Smooth muscle cell (in vitro differentiated cells): ENCODE results near the gene PRELP. TPM values are rescaled to one million over a fixed set of nuclear protein-coding genes. Genes with fewer than 3 reads are reported as not detected.
"Not testable (repeated sequence)": the region's sequence is repeated elsewhere in the genome, so short reads cannot be mapped to it uniquely, and the experiment has no call there.

ENCODE experiments used
- DNase-seq: peaks from one replicate; lab custom pipeline; 2025; ENCODE audit not compliant: unreplicated experiment; lab: John Stamatoyannopoulos, UW
- H2AFZ ChIP-seq: fragments of 200-600 bp; sonication (generic); 2 replicates; pipeline ENCODE4 v1.6.0; 2016; ENCODE audit warnings: antibody characterized with exemption, low read depth, mild to moderate bottlenecking
- H3F3A ChIP-seq: fragments of 200-600 bp; sonication (generic); 2 replicates; pipeline ENCODE4 v1.6.0; 2017; ENCODE audit warnings: antibody characterized with exemption, low read depth
- H3K27ac ChIP-seq: fragments of 200-600 bp; sonication (generic); 2 replicates; pipeline ENCODE4 v1.5.1; 2016; ENCODE audit warnings: low read depth, mild to moderate bottlenecking
- H3K27me3 ChIP-seq: fragments of 200-600 bp; sonication (generic); 2 replicates; pipeline ENCODE4 v1.6.1; 2016; ENCODE audit warnings: low read depth, mild to moderate bottlenecking
- H3K36me3 ChIP-seq: fragments of 200-600 bp; sonication (generic); 2 replicates; pipeline ENCODE4 v1.5.1; 2016; ENCODE audit warnings: low read depth
- H3K4me1 ChIP-seq: fragments of 200-600 bp; sonication (generic); 2 replicates; pipeline ENCODE4 v1.5.1; 2016; ENCODE audit warnings: low read depth
- H3K4me2 ChIP-seq: fragments of 200-600 bp; sonication (generic); 2 replicates; pipeline ENCODE4 v1.6.0; 2016; ENCODE audit warnings: mild to moderate bottlenecking
- H3K4me3 ChIP-seq: fragments of 200-600 bp; sonication (generic); 2 replicates; pipeline ENCODE4 v1.5.1; 2016; ENCODE audit warnings: mild to moderate bottlenecking
- H3K79me2 ChIP-seq: fragments of 200-600 bp; sonication (generic); 2 replicates; pipeline ENCODE4 v1.6.0; 2016; ENCODE audit warnings: low read depth, mild to moderate bottlenecking
- H3K9ac ChIP-seq: fragments of 200-600 bp; sonication (generic); 2 replicates; pipeline ENCODE4 v1.6.0; 2016; ENCODE audit warnings: low read depth
- H3K9me3 ChIP-seq: fragments of 200-600 bp; sonication (generic); replicated peaks from 2 replicates; pipeline ENCODE4 v1.5.1; 2016; ENCODE audit warnings: low read depth
- H4K20me1 ChIP-seq: fragments of 200-600 bp; sonication (generic); 2 replicates; pipeline ENCODE4 v1.6.0; 2016; ENCODE audit warnings: low read depth
- CTCF ChIP-seq: fragments of 200-600 bp; sonication (generic); IDR thresholded peaks from 2 replicates; pipeline ENCODE4 v1.5.1; 2017; ENCODE audit warnings: borderline replicate concordance, mild to moderate bottlenecking, antibody characterized with exemption; ENCODE audit not compliant: insufficient read depth, poor library complexity, severe bottlenecking
- WGBS: methylation state at CpG from one replicate; pipeline ENCODE4 v1.1.7; 2016; ENCODE audit warnings: low lambda C conversion rate; 5-methylcytosine and 5-hydroxymethylcytosine counted together
- polyA plus RNA-seq: library from polyadenylated mRNA; unstranded; fragments of >200 nt; fragmentation: Nextera tagmentation; extraction: Ambion mirVana; gene quantifications from 2 replicates; pipeline ENCODE4 v1.2.1, GENCODE V29; 2016
- total RNA-seq: library from RNA; depleted of rRNA; stranded (reverse); fragments of >200 nt; gene quantifications from 2 replicates; pipeline ENCODE4 v1.2.3, GENCODE V29; 2014

PRELP gene
- total and polyA plus RNA-seq, 2 experiments from 2014 or later = 0.04 to 2.1 TPM

DNA sequence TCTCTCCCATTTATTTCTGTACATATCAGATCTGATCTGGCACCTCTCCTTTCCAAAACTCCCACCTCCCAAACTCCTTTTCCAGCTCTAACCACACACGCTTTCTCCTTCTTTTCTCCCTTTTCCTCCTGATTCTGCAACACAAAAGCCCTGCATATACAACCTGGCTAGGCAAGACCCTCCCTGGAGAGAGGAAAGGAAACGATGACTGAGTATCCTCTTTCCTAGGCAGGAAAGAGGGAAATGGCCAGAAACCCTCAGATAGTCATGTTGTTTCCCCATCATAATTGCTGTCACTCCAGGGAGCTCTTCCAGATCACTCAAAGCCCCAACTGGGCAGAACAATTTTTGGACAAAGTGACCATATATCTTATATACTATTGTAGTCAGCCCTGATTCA is 32.3 kb upstream of the PRELP start:
- H3F3A ChIP-seq = peaks cover 2% of the 10 kb centered on the region
- H3K4me3 ChIP-seq = no peak overlapping the region
- H3K9me3 ChIP-seq = no peaks in the 10 kb centered on the region
- no peak for DNase-seq
- no peaks in the 10 kb centered on the region for H3K79me2 ChIP-seq
- H4K20me1 ChIP-seq = no peaks in the 10 kb centered on the region
- H3K36me3 ChIP-seq = no peaks in the 10 kb centered on the region
- no peak overlapping the region for H2AFZ ChIP-seq
- no peak overlapping the region for H3K9ac ChIP-seq
- H3K27me3 ChIP-seq = no peaks in the 10 kb centered on the region
- H3K4me2 ChIP-seq = no peak overlapping the region
- WGBS = 88% methylated on average over 2 of the region's 2 CpGs
- H3K27ac ChIP-seq = no peak overlapping the region
- H3K4me1 ChIP-seq = peaks cover 8% of the 10 kb centered on the region
- no peak for TF ChIP-seq CTCF

- no peaks in the 10 kb centered on the region for H4K20me1 ChIP-seq
- peaks cover 17% of the 10 kb centered on the region for H3K4me1 ChIP-seq
- no peaks in the 10 kb centered on the region for H3K27me3 ChIP-seq
- 100% methylated on average over 1 of the region's 1 CpG for WGBS
- no peaks in the 10 kb centered on the region for H3K9me3 ChIP-seq
- H3K4me3 ChIP-seq = no peak overlapping the region
- no peak overlapping the region for H3K4me2 ChIP-seq
- no peak overlapping the region for H3K9ac ChIP-seq
- no peaks in the 10 kb centered on the region for H3K36me3 ChIP-seq
- H3F3A ChIP-seq = peaks cover 7% of the 10 kb centered on the region
- no peak for TF ChIP-seq CTCF
- H2AFZ ChIP-seq = no peak overlapping the region
- no peaks in the 10 kb centered on the region for H3K79me2 ChIP-seq
- DNase-seq = no peak
- H3K27ac ChIP-seq = no peak overlapping the region
Measured at GRCh38 chr1:203444171-203444576, 31.4 kb upstream of the PRELP start.

DNA sequence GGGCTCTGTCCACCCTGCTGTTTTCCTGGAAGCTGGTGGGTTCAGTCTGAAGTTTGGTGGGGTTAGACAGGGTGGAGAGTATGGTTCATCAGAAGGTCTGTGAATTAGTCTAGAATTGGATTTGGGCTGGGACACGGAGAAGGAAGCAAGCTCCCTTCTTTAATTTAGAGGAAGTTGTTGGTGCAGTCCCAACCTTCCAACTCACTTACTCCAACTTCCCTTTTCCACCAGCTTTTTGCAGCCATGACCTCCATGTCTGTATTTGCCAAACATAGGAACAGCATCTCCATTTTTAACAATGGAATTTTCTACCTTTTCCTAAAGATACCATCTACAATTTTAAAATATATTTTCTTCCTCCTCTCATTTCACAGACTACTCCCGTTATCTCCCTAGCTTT is 28.5 kb upstream of the PRELP start:
- Histone ChIP-seq H3F3A (peaks cover 7% of the 10 kb centered on the region), H3K27me3 (no peaks in the 10 kb centered on the region), H3K79me2 (no peaks in the 10 kb centered on the region), H4K20me1 (no peaks in the 10 kb centered on the region), H3K27ac (peak overlapping the region; percentile 79), H3K4me3 (no peak overlapping the region), H3K9ac (no peak overlapping the region), H3K4me2 (no peak overlapping the region), H3K36me3 (no peaks in the 10 kb centered on the region), H2AFZ (no peak overlapping the region), H3K9me3 (no peaks in the 10 kb centered on the region), H3K4me1 (peaks cover 15% of the 10 kb centered on the region)
- TF ChIP-seq CTCF = no peak
- no peak for DNase-seq
- WGBS = 69% methylated on average over 2 of the region's 2 CpGs

- H3K4me3 ChIP-seq, H3F3A ChIP-seq, H3K4me2 ChIP-seq, H4K20me1 ChIP-seq, H3K79me2 ChIP-seq, H2AFZ ChIP-seq, DNase-seq, H3K9me3 ChIP-seq, H3K27me3 ChIP-seq, H3K36me3 ChIP-seq, H3K9ac ChIP-seq: not testable (repeated sequence)
- Histone ChIP-seq H3K27ac (peak overlapping the region; percentile 79), H3K4me1 (peaks cover 15% of the 10 kb centered on the region)
- WGBS = 25% methylated on average over 1 of the region's 1 CpG
Measured at GRCh38 chr1:203447598-203447997, 28.0 kb upstream of the PRELP start.
